ENCODE measurements around the gene TERT. TPM values are rescaled to one million over a fixed set of nuclear protein-coding genes. Genes with fewer than 3 reads are reported as not detected.
"Not testable (repeated sequence)": the region's sequence is repeated elsewhere in the genome, so short reads cannot be mapped to it uniquely, and the experiment has no call there.

TERT gene
- total RNA-seq, 2 experiments from 2014 or later = 2.1 to 2.2 TPM

DNA sequence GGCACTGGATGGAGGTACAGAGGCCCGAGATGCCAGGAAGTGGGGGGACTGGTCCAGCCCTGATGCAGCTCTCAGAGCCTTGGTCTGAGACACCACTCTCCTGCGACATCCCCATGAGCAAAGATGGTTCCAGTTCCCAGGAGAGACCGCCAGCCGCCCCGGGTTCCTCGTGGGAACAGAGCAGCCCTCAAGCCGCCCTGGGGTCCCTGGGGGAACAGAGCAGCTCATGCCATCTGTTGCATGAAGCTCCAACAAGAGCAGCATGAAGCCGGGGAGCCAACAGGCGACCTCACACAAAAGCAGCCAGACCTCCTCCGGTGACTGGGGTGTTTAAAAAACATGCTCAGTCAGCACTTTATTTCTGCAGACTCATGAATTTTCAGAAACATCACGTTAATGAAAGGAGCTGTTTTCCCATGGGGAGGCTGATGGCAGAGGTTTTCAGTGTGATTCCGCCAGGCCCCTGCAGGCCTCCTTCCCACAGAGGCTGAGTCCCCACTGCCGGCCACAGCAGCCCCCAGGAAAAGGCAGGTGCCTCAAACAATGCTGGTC lies 63.4 kb downstream of the TERT start:
- ChIA-PET CTCF (no interaction called here), POLR2A (no interaction called here)
- Mint-ChIP-seq H3K9me3 (peaks cover 7% of the 10 kb centered on the region), H3K4me3 (no peak overlapping the region), H3K27ac (no peak overlapping the region), H3K36me3 (ENCODE audit: low read depth) (no peaks in the 10 kb centered on the region), H3K4me1 (peaks cover 6% of the 10 kb centered on the region), H3K27me3 (no peaks in the 10 kb centered on the region)
- no peak for DNase-seq

DNA sequence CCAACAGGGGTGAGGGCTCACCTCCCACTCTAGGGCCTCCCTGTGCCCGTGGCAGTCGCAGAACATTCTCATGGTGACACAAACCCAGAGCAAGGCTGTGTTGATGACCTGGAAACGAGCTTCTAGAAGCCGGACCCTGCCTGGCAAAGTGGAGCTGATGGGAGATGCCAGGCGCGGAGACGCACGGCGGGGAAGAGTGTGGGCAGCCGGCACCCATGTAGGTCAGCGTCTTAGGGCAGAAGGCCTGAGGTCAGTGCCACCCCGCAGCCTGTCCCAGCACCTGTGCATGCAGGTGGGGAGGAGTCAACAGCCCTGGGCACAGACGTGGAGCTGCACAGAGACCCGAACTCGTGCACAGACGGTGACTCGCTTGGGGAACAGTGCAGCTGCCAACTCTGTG lies 64.3 kb downstream of the TERT start:
- H3K27me3 Mint-ChIP-seq = no peaks in the 10 kb centered on the region
- peaks cover 6% of the 10 kb centered on the region for H3K4me1 Mint-ChIP-seq
- H3K4me3 Mint-ChIP-seq = no peak overlapping the region
- DNase-seq = no peak
- H3K27ac Mint-ChIP-seq = no peak overlapping the region
- ChIA-PET CTCF (no interaction called here), POLR2A (no interaction called here)
- H3K36me3 Mint-ChIP-seq (ENCODE audit: low read depth) = no peaks in the 10 kb centered on the region
- peaks cover 1% of the 10 kb centered on the region for H3K9me3 Mint-ChIP-seq

DNA sequence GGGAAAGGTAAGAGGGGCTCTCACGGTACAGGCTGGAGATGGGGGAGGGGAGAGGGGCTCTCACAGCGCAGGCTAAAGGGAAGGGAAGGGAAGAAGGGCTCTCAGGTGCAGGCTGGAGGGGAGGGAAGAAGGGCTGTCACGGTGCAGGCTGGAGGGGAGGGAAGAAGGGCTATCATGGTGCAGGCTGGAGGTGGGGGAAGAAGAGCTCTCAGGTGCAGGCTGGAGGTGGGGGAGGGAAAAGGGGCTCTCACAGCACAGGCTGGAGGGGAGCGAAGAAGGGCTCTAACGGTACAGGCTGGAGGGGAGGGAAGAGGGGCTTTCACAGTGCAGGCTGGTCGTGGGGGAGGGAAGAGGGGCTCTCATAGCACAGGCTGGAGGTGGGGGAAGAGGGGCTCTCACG lies 65.0 kb downstream of the TERT start:
- H3K4me1 Mint-ChIP-seq = peaks cover 6% of the 10 kb centered on the region
- CTCF ChIA-PET = no interaction called here
- DNase-seq = no peak
- H3K9me3 Mint-ChIP-seq = no peaks in the 10 kb centered on the region
- no peak overlapping the region for H3K27ac Mint-ChIP-seq
- H3K36me3 Mint-ChIP-seq (ENCODE audit: low read depth) = no peaks in the 10 kb centered on the region
- no peaks in the 10 kb centered on the region for H3K27me3 Mint-ChIP-seq
- POLR2A ChIA-PET = no interaction called here
- no peak overlapping the region for H3K4me3 Mint-ChIP-seq

DNA sequence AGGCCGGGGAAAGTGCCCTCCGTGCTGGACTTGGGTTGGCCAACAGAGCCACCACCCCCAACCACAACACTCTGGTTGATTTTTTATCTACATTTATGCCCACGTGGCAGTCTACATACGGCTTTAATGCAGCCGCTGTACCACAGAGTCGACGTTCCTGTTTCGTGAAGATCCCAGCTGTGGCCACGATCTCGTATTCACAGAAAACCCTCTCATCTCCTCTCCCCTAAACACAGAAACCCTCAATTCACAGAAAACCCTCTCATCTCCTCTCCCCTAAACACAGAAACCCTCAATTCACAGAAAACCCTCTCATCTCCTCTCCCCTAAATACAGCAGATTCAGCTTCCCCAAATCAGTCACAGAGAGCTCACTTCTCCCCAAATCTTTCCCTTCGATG lies 65.8 kb downstream of the TERT start:
- CTCF ChIA-PET = interaction anchor here (0.7 kb wide), 1 partner anchor 26 kb away, joined by 3 read pairs; no protein-coding TSS in a partner anchor

DNA sequence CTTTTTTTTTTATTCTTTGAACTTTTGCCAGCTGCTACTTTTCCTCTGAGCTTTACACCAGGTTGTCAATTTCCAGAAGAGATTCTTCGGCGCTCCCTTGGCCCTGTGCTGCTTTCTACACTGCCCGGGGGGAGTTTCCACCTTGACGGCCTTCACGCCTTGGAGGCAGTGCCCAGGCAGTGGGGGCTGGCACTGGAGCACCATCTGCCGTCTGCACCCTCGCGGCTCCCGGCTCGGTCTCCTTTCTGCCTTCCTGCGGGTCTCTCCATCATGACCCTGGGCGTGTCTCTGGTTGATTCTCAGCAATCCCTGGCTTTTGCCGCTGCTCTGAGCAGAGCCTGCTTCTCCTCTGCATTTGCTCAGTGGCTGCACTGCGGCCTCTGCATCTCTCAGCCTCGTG lies 66.7 kb downstream of the TERT start:
- no peak for DNase-seq
- Mint-ChIP-seq H3K4me1 (peaks cover 6% of the 10 kb centered on the region), H3K36me3 (ENCODE audit: low read depth) (no peaks in the 10 kb centered on the region), H3K4me3 (no peak overlapping the region), H3K9me3 (no peaks in the 10 kb centered on the region), H3K27ac (no peak overlapping the region), H3K27me3 (no peaks in the 10 kb centered on the region)
- ChIA-PET POLR2A (no interaction called here), CTCF (interaction anchor here (1.0 kb wide), 1 partner anchor 417 kb away, joined by 3 read pairs; no protein-coding TSS in a partner anchor)

More for the DNA sequence above, 65.8 kb downstream of the TERT start:
- H3K4me1 Mint-ChIP-seq; H3K4me3 Mint-ChIP-seq; H3K27ac Mint-ChIP-seq; H3K36me3 Mint-ChIP-seq (ENCODE audit: low read depth); H3K9me3 Mint-ChIP-seq; POLR2A ChIA-PET; DNase-seq; H3K27me3 Mint-ChIP-seq: not testable (repeated sequence)

DNA sequence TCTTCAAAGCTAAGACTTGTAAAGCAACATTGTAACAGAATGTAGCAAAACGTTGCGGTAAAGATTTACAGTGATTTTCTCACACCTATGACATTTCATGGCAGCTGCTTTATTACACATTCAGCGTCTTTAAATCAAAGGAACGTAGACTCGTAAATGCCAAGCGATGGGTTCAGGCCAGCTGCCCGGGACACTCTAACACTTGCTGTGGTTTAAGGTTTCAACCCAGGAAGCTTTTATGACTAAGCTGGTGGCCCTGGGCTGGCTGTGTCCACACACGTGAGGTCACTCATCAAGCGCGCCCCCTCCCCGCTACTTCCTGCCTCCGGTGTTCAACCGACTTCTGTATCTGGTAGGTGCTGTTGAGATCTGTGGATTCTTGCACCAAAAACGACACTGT lies 67.2 kb downstream of the TERT start:
- Mint-ChIP-seq H3K4me3 (no peak overlapping the region), H3K36me3 (ENCODE audit: low read depth) (no peaks in the 10 kb centered on the region), H3K9me3 (no peaks in the 10 kb centered on the region), H3K27me3 (no peaks in the 10 kb centered on the region), H3K4me1 (peaks cover 6% of the 10 kb centered on the region), H3K27ac (no peak overlapping the region)
- DNase-seq = no peak
- ChIA-PET CTCF (interaction anchor here (1.0 kb wide), 1 partner anchor 417 kb away, joined by 3 read pairs; no protein-coding TSS in a partner anchor), POLR2A (no interaction called here)

DNA sequence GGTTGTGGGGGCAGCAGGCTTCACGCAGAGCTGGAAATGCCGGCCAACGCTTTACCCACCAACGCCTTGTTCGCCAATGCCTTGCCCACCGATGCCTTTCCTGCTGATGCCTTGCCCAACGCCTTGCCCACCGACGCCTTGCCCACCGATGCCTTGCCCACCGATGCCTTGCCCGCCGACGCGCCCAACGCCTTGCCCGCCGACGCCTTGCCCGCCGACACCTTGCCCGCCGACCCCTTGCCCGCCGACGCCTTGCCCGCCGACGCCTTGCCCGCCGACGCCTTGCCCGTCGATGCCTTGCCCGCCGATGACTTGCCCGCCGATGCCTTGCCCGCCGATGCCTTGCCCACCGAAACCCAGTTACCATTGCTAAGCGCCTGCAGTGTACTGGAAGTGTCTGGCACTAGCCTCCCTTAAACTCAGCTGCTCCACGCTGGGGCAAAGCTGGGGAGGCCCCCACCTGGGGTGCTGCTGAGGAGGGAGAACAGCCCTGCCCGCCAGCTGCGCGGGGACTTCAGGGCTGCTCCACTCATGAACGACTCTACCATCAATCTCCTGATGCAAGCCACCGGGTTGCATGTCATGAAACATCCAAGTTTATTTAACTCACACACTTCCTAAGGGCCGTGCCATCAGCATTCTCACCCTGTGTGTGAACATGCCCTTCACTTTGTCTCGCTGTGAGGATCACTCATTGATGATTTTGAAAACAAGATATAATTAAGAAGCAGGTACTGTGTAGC lies 67.9 kb downstream of the TERT start:
- CTCF ChIA-PET = interaction anchor here (1.0 kb wide), 1 partner anchor 418 kb away, joined by 3 read pairs; no protein-coding TSS in a partner anchor
- Mint-ChIP-seq H3K27me3 (no peaks in the 10 kb centered on the region), H3K4me3 (no peak overlapping the region), H3K36me3 (ENCODE audit: low read depth) (no peaks in the 10 kb centered on the region), H3K27ac (no peak overlapping the region), H3K4me1 (peaks cover 6% of the 10 kb centered on the region), H3K9me3 (peaks cover 5% of the 10 kb centered on the region)
- POLR2A ChIA-PET = no interaction called here
- DNase-seq = no peak

DNA sequence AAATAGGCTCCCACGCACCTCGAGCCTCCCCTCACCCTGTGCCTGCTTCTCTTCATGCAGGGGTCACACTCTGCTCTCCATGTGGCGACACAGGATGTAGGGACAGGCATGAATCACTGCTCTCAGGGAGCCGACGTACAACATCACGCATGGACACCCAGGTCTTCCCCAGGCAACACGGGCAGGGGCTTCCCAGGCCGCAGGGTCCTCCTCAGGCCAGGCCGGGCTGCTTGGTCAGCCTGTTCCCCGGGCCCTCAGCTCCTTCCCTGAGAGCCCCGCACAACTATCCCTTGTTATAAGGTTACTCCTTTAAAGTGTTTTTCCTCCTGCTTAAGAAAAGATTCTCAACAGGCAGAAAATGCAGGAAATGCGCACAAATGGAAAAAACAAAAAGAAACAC lies 68.6 kb downstream of the TERT start:
- POLR2A ChIA-PET = no interaction called here
- Mint-ChIP-seq H3K9me3 (peaks cover 9% of the 10 kb centered on the region), H3K36me3 (ENCODE audit: low read depth) (no peaks in the 10 kb centered on the region), H3K4me1 (peaks cover 6% of the 10 kb centered on the region), H3K27ac (no peak overlapping the region), H3K4me3 (no peak overlapping the region), H3K27me3 (no peaks in the 10 kb centered on the region)
- DNase-seq = no peak
- CTCF ChIA-PET = no interaction called here

DNA sequence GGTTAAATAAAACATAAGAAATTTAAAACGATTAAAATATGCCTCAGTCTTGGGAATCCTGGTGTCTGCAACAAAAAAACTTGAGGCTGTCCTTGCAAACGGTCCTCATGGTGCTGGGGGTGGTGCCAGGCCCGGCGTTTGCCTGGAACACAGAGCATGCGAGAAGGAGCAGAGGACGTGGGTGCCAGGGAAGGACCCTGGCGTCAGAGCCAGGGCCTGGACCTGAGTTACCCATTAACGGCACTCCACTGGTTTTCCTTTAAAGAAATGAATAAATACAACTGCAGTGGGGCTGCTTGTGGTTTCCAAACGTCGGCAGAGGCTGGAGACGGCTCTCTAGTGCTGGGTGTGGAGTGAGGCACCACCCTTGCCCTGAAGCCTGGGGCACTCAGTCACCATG lies 69.8 kb downstream of the TERT start, which contains the start of gene SLC6A18:
Gene SLC6A18, plus strand, starts transcription at position 301 of the 400 bp plus-strand sequence. Its CDS starts 97 bp downstream, at position 398.
- no peak for DNase-seq
- H3K27me3 Mint-ChIP-seq = no peaks in the 10 kb centered on the region
- POLR2A ChIA-PET = no interaction called here
- no peak within 1 kb of the TSS for H3K4me3 Mint-ChIP-seq
- H3K4me1 Mint-ChIP-seq = peaks cover 6% of the 10 kb centered on the region
- no peak within 1 kb of the TSS for H3K27ac Mint-ChIP-seq
- H3K9me3 Mint-ChIP-seq = peaks cover 9% of the 10 kb centered on the region
- CTCF ChIA-PET = no interaction called here
- no peaks in the 10 kb centered on the region for H3K36me3 Mint-ChIP-seq (ENCODE audit: low read depth)

DNA sequence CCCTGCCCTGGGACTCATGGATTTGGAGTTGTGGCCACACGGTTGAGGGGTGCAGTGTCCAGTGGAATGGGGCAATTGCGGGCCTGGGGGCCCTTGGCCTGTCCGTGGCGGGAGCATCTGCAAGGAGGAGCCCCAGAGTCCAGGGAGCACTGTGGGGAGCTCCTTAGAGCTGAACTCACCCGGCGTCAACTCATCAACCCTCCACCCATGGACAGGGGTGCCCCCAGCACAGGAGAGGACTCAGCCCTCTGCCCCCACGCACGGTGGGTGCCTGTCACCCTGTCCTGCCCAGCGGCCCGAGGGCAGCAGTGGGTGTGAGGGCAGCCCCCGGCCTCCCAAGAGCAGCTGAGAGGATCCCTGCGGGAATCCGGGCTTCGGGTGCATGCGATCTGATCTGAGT lies 70.2 kb downstream of the TERT start:
- ChIA-PET CTCF (no interaction called here), POLR2A (no interaction called here)
- H3K36me3 Mint-ChIP-seq (ENCODE audit: low read depth) = no peaks in the 10 kb centered on the region
- no peak overlapping the region for H3K4me3 Mint-ChIP-seq
- H3K4me1 Mint-ChIP-seq = peaks cover 6% of the 10 kb centered on the region
- no peaks in the 10 kb centered on the region for H3K27me3 Mint-ChIP-seq
- H3K9me3 Mint-ChIP-seq = peaks cover 9% of the 10 kb centered on the region
- DNase-seq = no peak
- no peak overlapping the region for H3K27ac Mint-ChIP-seq

DNA sequence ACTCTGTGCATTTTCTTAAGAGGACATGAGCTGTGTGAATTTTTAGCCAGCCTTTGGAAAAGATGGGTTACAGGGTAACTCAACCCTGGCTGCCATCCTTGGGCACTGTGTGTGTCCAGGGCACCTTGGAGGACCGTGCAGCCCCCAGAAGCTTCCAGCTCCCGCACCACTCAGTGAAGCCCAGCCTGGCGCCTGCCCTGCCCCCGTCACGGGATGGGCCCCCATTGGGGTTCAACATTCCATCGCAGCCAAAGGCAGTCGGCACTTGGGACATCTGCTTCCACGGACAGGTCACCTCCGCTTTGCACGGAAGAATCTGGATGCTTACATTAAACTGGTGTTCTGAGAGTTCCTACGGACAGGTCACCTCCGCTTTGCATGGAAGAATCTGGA lies 71.6 kb downstream of the TERT start:
- Mint-ChIP-seq H3K4me1 (no peaks in the 10 kb centered on the region), H3K4me3 (no peak overlapping the region), H3K27me3 (no peaks in the 10 kb centered on the region), H3K27ac (no peak overlapping the region), H3K9me3 (peaks cover 9% of the 10 kb centered on the region), H3K36me3 (ENCODE audit: low read depth) (no peaks in the 10 kb centered on the region)
- POLR2A ChIA-PET = no interaction called here
- CTCF ChIA-PET = no interaction called here
- DNase-seq = no peak

DNA sequence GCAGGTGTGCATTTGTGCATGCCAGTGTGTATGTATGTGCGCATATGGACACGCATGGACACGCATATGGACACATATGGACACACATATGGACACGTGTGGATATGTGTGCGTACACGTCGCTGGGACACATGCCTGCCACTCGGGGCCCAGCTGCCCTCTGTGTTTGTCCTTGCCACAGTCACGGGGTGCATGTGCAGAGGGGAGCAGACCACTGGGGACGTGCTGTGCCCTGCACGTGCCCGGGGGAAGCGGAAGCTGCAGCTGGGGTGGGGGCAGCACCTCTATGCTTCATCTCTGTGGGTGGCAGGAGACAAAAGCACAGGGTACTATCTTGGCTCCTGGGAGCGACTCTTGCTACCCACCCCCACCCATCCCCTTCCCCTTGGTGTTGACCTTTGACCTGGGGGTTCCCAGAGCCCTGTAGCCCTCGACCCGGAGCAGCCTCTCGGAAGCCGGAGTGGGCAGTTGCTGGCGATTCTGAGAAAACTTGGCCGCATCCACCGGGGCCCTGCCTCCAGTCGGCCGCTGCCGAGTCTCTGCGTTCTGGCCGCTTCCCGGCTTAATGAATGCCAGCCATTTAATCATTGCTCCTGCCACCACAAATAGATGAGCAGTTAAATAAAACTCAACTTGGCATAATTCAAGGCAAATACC lies 72.1 kb downstream of the TERT start:
- Mint-ChIP-seq H3K27me3 (no peaks in the 10 kb centered on the region), H3K9me3 (peaks cover 9% of the 10 kb centered on the region), H3K4me3 (no peak overlapping the region), H3K27ac (no peak overlapping the region), H3K36me3 (ENCODE audit: low read depth) (no peaks in the 10 kb centered on the region), H3K4me1 (no peaks in the 10 kb centered on the region)
- ChIA-PET CTCF (no interaction called here), POLR2A (no interaction called here)
- no peak for DNase-seq

DNA sequence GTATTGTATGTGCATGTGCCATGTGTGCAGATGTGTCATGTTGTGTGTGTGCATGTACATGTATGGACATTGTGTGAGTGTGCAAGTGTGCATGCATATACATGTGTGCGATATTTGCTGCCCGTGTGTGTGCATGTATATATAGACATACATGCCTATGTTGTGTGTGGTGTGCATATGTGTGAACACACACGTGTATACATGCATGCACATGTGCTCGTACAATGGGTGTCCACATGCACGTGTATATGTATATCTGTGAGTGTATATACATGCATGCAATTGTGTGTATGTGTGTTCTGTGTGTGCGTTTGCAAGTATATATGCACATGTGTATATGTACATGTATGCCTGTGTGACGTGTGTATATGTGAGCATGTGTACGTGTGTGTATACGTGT lies 72.7 kb downstream of the TERT start:
- Mint-ChIP-seq H3K4me3 (no peak overlapping the region), H3K36me3 (ENCODE audit: low read depth) (no peaks in the 10 kb centered on the region), H3K27me3 (no peaks in the 10 kb centered on the region), H3K27ac (no peak overlapping the region), H3K4me1 (no peaks in the 10 kb centered on the region), H3K9me3 (peaks cover 9% of the 10 kb centered on the region)
- POLR2A ChIA-PET = no interaction called here
- CTCF ChIA-PET = no interaction called here
- DNase-seq = no peak

DNA sequence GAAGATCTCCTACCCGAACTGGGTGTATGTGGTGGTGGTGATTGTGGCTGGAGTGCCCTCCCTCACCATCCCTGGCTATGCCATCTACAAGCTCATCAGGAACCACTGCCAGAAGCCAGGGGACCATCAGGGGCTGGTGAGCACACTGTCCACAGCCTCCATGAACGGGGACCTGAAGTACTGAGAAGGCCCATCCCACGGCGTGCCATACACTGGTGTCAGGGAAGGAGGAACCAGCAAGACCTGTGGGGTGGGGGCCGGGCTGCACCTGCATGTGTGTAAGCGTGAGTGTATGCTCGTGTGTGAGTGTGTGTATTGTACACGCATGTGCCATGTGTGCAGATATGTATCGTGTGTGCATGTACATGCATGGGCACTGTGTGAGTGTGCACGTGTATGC lies 73.1 kb downstream of the TERT start:
- Mint-ChIP-seq H3K27ac (no peak overlapping the region), H3K4me3 (no peak overlapping the region), H3K9me3 (peaks cover 9% of the 10 kb centered on the region), H3K36me3 (ENCODE audit: low read depth) (no peaks in the 10 kb centered on the region), H3K27me3 (no peaks in the 10 kb centered on the region), H3K4me1 (no peaks in the 10 kb centered on the region)
- POLR2A ChIA-PET = no interaction called here
- CTCF ChIA-PET = no interaction called here
- no peak for DNase-seq

Measured in activated CD4-positive, alpha-beta memory T cell treated with anti-CD3 and anti-CD28 coated beads, Interleukin-2, amount 10 ng/mL, durations not matched to agents 7 days and 5 days (primary cell).